ENCODE data around the gene PPP2R2C. TPM values are rescaled to one million over a fixed set of nuclear protein-coding genes. Genes with fewer than 3 reads are reported as not detected.

Gene PPP2R2C
- total RNA-seq, 2 donors from 2014 or later: 0.66 to 0.78 TPM

GRCh38 chr4:6340446-6341015, 131.9 kb downstream of the PPP2R2C start:
- ATAC-seq: no peak
- Histone ChIP-seq H3K36me3 (replicated peaks in 1 of 2; ENCODE audit: insufficient read depth in 1 of 2, low read depth in 2 of 2) (no peaks in the 10 kb centered on the region), H3K4me1 (peaks cover 9% of the 10 kb centered on the region), H3K9me3 (no peaks in the 10 kb centered on the region), H3K27ac (no peak overlapping the region), H3K27me3 (no peaks in the 10 kb centered on the region), H3K4me3 (no peak overlapping the region)
- TF ChIP-seq POLR2A (IDR thresholded peaks at IDR 0.05): no peak
- no peak for TF ChIP-seq CTCF (IDR thresholded peaks at IDR 0.05)
- no peak for DNase-seq
- 54 to 59% methylated on average over 9 of the region's 9 CpGs for WGBS, 2 donors
- intact Hi-C loops (cut with DNase I): no loop called here

GRCh38 chr4:6339818-6340445, 132.5 kb downstream of the PPP2R2C start:
- intact Hi-C loops (cut with DNase I): no loop called here
- no peak overlapping the region for H3K27ac ChIP-seq

GRCh38 chr4:6338951-6339817, 133.2 kb downstream of the PPP2R2C start:
- DNase-seq (no peak), ATAC-seq (no peak)
- TF ChIP-seq CTCF (IDR thresholded peaks at IDR 0.05) (no peak), POLR2A (IDR thresholded peaks at IDR 0.05) (no peak)
- H3K4me3 ChIP-seq: no peak overlapping the region
- intact Hi-C loops (cut with DNase I): no loop called here
- H3K36me3 ChIP-seq (replicated peaks in 1 of 2; ENCODE audit: insufficient read depth in 1 of 2, low read depth in 2 of 2): no peaks in the 10 kb centered on the region
- H3K27me3 ChIP-seq: no peaks in the 10 kb centered on the region
- H3K27ac ChIP-seq: no peak overlapping the region
- H3K9me3 ChIP-seq: no peaks in the 10 kb centered on the region
- H3K4me1 ChIP-seq: peaks cover 9% of the 10 kb centered on the region
- WGBS, 2 donors: 56 to 65% methylated on average over 11 of the region's 12 CpGs

More at GRCh38 chr4:6339818-6340445, 132.5 kb downstream of the PPP2R2C start:
- H3K36me3 ChIP-seq (replicated peaks in 1 of 2; ENCODE audit: insufficient read depth in 1 of 2, low read depth in 2 of 2): no peaks in the 10 kb centered on the region
- H3K9me3 ChIP-seq: no peaks in the 10 kb centered on the region
- no peak overlapping the region for H3K4me3 ChIP-seq
- no peaks in the 10 kb centered on the region for H3K27me3 ChIP-seq
- ATAC-seq (no peak), DNase-seq (no peak)
- WGBS, 2 donors: 62 to 71% methylated on average over 9 to 10 of the region's 13 CpGs
- peaks cover 9% of the 10 kb centered on the region for H3K4me1 ChIP-seq
- no peak for TF ChIP-seq POLR2A (IDR thresholded peaks at IDR 0.05)
- TF ChIP-seq CTCF (IDR thresholded peaks at IDR 0.05): no peak

- no peaks in the 10 kb centered on the region for H3K36me3 ChIP-seq (replicated peaks in 1 of 2; ENCODE audit: insufficient read depth in 1 of 2, low read depth in 2 of 2)
- no peak overlapping the region for H3K27ac ChIP-seq
- intact Hi-C loops (cut with DNase I): no loop called here
- no peaks in the 10 kb centered on the region for H3K27me3 ChIP-seq
- no peaks in the 10 kb centered on the region for H3K9me3 ChIP-seq
- 67 to 71% methylated on average over 13 to 14 of the region's 14 CpGs for WGBS, 2 donors
- TF ChIP-seq CTCF (IDR thresholded peaks at IDR 0.05) (no peak), POLR2A (IDR thresholded peaks at IDR 0.05) (no peak)
- peaks cover 9% of the 10 kb centered on the region for H3K4me1 ChIP-seq
- no peak overlapping the region for H3K4me3 ChIP-seq
- ATAC-seq: no peak
- DNase-seq: no peak
Measured at GRCh38 chr4:6338175-6338950, 134.1 kb downstream of the PPP2R2C start.

All from body of pancreas (tissue), 4 donors.